ENCODE measurements around the gene PCDHA4.

GRCh38 chr5:140842798-140843733 is 36.2 kb downstream of the PCDHA4 start:
- TF ChIP-seq EZH2phosphoT487 (IDR thresholded peaks at IDR 0.05; ENCODE audit: borderline replicate concordance, low read depth), result no peak
- no peak for TF ChIP-seq CTCF (IDR thresholded peaks at IDR 0.05)

Data from SK-N-SH (cell line).